Erythroblast (primary cell): Measurements from ENCODE around the gene CRACR2A.

Source experiments
- GATA1 ChIP-seq: IDR thresholded peaks from 2 replicates; pipeline ENCODE4 v1.6.1; 2011; ENCODE audit warnings: low read depth, mild to moderate bottlenecking, control low read depth, low read length, moderate library complexity
- POLR2A ChIP-seq: IDR thresholded peaks from 2 replicates; pipeline ENCODE4 v1.6.1; 2011; ENCODE audit warnings: mild to moderate bottlenecking, low read length

DNA sequence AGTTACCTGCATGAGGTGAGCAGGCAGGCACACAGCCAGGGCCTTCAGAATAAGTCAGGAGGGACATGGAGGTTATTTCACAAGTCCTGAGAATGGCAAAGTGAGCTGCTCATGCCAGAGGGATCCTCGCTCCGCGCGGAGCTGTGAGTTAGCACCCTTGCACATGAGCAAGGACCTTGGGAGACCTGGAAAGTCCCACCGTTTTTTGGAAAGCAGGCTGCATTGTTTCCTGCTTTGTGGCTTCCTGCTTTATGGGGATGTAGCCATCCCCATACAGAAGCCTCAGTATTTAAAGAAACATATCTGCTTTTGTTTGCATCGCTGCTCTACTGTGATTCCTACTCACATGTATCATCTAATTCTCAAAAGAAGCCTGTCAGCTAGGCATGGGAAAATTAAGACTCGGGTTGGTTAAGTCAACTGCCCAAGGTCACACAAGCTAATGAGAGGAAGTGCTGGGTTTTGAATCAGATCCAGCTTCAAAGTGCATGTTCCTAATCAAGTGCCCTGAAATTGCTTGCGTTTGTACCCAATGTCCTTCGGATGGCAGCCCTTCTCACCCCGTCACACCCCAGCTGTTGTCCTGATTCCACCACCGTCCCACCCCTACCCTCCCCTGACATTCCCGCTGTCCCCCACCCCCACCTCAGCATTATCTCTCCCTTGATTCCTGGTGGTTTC lies 106.2 kb downstream of the CRACR2A start:
- TF ChIP-seq POLR2A: no peak
- no peak for TF ChIP-seq GATA1
